Epidermal melanocyte (primary cell): ENCODE data around the gene LRP4.
"Not testable (repeated sequence)": the region's sequence is repeated elsewhere in the genome, so short reads cannot be mapped to it uniquely, and the experiment has no call there.

Experiments used
- DNase-seq: peaks from one replicate; pipeline ENCODE4 v3.0.0; 2011; ENCODE audit warnings: low spot score; ENCODE audit not compliant: insufficient read length

The LRP4 gene

GRCh38 chr11:46918083-46918787 is at the start of gene LRP4:
LRP4 (minus strand) TSS chr11:46918550; CDS start chr11:46918379, 171 bp downstream.
- DNase-seq, result no peak

- DNase-seq, result no peak
These were observed 49.6 kb upstream of the LRP4 start for GRCh38 chr11:46967962-46968361.

- no peak for DNase-seq
These were observed 48.4 kb upstream of the LRP4 start for GRCh38 chr11:46966773-46967172.

- no peak for DNase-seq
These were observed 45.5 kb upstream of the LRP4 start for GRCh38 chr11:46963844-46964243.

DNA sequence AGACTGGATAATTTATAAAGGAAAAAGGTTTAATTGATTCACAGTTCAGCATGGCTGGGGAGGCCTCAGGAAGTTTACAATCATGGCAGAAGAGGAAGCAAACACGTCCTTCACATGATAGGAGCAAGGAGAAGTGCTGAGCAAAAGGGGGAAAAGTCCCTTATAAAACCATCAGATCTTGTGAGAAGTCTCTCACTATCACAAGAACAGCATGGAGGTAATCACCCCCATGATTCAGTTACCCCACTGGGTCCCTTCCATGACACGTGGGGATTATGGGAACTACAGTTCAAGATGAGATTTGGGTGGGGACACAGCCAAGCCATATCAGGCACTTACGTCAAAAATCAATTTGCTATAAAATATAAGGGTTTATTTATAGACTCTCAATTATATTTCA is 43.5 kb upstream of the LRP4 start:
- DNase-seq, result not testable (repeated sequence)

DNA sequence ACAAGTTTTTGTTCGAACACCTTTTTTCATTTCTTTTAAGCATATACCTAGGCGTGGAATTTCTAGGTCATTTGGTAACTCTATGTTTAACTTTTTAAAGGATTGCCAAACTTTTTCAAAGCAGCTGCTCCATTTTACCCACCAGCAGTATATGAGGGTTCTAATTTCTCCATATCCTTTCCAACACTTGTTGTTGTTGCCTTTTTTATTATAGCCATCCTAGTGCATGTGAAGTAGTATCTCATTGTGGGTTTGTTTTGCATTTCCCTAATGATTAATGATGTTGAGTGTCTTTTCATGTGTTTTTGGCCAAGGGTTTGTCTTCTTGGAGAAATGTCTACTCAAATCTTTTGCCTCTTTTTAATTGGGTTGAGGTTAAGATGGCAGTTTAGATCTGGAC is 42.7 kb upstream of the LRP4 start:
- no peak for DNase-seq

- DNase-seq, result no peak
These were observed 40.4 kb upstream of the LRP4 start for GRCh38 chr11:46958777-46959176.

- DNase-seq, result no peak
These were observed 34.7 kb upstream of the LRP4 start for GRCh38 chr11:46953093-46953492.

GRCh38 chr11:46952553-46952952 is 34.2 kb upstream of the LRP4 start:
- no peak for DNase-seq

DNA sequence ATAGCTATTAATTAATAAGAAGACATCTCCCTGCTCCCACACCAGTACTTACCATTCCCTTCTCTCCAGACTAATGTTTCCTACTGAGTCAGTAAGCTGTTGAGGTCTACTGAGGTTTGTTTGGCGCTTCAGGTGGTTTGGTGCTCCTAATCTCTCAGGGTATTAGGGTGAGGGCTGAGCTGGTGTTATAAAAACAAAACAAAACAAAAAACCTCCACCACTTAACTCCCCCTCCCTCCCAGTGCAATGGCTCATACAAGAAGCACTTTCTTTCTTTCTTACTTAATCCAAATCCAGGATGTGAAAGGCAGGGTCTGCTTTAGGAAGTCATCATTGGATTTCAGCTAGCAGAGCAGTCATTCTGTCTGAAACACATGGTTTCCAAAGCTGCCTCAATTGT is 33.5 kb upstream of the LRP4 start:
- DNase-seq, result no peak

GRCh38 chr11:46949297-46949696 is 30.9 kb upstream of the LRP4 start:
- no peak for DNase-seq

DNA sequence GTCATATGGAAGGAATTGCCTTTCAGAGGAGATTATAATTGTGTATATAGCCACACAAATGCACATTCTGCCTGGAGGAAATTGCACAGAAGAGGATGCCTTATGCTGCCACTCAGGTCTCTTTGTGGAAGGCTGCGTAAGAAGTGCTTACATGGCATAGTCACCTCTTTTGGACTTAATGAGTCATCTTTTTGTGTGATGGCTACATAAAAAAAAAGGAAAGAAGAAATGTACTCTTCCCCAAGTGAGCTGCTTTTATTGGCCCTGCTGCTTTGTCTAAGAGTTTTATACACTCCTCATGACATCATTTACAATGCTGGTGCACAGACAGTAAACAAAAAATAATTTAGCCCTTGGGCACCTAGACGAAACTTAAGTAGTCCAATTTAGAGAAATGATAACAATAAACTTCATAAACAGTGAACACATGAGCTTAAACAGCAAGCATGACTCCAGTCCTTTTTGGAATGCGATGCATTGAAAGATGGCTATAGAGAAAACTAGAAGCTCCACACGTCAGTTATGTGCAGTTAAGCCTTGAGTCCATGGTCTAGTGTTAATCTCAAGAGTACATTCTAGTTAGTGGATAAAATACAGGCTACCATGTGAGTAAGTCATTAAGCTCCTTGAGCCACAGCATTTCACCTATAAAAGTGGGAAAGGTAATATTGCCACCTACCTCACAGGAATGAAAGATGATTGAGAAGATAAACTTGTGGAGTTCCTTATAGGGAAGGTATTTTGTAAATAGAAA is 30.2 kb upstream of the LRP4 start:
- peak; percentile 48 for DNase-seq

GRCh38 chr11:46947399-46948077 is 29.2 kb upstream of the LRP4 start:
- no peak for DNase-seq

- no peak for DNase-seq
These were observed 26.2 kb upstream of the LRP4 start for GRCh38 chr11:46944356-46945075.

DNA sequence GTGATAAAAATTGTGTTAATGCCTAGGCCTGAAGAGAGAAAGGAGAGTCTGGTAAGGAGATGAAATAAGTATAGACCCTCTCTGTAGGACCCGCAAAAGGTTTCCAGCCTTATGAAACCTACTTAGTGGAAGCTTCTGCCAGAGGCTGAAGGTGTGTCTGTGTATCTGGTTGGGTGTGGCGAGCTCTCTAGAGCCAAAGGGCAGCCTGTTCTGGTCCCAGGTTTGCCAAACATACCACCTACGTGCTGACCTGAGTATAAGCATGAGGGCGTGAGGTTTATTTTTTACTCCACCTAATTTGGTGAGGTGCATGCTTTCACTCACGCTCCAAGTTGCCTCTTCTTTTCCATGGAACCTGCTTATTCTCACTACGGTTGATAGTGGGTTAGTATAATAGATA is 23.8 kb upstream of the LRP4 start:
- DNase-seq, result no peak

DNA sequence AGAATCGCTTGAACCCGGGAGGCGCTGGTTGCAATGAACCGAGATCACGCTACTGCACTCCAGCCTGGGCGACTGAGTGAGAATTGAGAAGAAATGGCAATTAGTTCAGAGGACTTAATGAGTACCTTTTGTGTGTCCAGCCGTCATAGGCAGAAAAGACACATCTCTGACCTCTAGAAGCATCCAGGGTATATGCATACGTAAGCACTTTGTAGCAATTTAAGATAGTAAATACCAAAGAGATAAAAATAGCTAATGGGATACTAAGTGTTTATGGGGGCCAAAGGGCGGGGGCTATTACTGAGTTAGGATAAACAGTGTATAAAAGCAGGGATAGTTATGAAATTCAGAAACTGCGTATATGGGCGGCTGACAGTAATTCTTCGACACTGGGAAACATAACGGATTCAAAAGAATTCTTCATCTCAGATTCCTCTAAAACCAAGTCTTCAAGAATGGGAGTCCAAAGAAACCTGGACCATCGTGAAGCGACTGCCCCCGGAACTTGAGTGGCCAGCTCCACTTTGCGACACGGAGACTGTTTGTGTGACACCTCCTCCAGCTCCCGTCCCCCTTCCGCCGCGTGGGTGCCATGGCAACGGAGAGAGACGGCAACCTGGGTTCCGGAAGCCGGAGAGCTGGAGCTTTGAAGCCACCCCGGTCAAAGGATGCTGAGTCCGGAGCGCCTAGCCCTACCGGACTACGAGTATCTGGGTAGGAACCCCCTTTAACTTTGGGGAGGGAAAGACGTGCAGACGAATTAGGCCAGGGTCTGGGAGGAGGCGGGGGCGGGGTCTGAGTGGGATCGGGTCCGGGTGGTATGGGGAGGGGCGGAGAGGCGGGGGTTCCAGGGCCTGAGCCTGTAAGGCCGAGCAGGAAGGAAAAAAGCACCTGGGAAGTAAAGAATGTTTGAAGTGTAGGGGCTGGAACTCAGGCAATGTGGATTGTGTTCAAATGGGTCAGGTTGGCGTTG is 18.1 kb upstream of the LRP4 start, which contains the start of gene CSTPP1:
CSTPP1 (plus strand) TSS at position 624 of the 973 bp plus-strand sequence; CDS start at position 669, 45 bp downstream.
- peak; percentile 95 for DNase-seq

DNA sequence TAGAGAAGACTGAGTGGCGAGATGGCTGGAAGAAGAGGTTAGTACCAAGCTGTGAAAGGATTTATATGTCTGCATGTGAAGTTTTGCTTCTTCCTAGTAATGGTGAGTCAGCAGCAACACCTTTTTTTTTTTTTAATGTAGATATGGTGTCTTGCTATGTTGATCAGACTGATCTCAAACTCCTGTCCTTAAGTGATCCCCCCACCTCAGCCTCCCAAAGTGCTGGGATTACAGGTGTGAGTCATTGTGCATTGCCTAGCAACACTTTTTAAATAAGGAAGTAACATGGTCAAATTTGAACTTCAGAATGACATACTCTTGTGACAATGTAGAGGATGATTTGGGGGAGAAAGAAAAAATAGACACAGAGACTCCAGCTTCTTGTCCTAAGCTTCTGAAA is 11.7 kb upstream of the LRP4 start:
- no peak for DNase-seq

DNA sequence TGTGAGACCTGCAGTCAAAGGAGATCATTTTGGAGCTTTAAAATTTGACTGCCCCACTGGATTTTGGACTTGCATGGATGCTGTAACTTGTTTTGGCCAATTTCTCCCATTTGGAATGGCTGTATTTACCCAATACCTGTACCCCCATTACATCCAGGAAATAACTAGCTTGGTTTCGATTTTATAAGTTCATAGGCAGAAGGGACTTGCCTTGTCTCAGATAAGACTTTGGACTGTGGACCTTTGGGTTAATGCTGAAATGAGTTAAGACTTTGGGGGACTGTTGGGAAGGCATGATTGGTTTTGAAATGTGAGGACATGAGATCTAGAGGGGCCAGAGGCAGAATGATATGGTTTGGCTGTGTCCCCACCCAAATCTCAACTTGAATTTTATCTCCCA is 10.4 kb upstream of the LRP4 start:
- not testable (repeated sequence) for DNase-seq

- not testable (repeated sequence) for DNase-seq
These were observed 9.6 kb upstream of the LRP4 start for GRCh38 chr11:46927928-46928327.

DNA sequence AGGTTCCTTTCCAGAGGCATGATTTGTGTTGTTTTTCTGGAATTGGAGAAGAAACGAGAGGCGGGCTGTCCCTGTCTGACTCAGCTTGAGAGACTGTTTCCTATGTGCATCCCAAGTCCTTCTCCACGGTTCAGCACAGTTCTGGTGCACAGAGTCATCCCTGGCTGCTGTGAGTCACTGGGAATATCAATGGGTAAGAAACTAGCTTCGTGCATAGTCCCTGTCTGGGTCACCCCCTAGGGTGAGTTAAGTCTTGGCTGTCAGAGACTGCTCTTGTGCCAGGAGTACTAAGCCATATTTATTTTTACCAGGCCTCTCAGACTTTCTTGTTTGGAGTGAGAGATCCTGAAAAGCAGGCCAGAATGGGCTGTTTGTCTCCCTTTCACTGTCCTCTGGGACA is 2.4 kb upstream of the LRP4 start:
- peak; percentile 78 for DNase-seq
